DND-41 (cell line): Measurements from ENCODE around the gene MOB4.
"Not testable (repeated sequence)": the region's sequence is repeated elsewhere in the genome, so short reads cannot be mapped to it uniquely, and the experiment has no call there.

Source experiments
- ATAC-seq: fragments of 200-7000 bp; cut with Tn5 transposase; 3 replicates; pipeline ENCODE4 v1.9.1; 2021; ENCODE audit warnings: low read depth; ENCODE audit not compliant: insufficient read depth
- DNase-seq: peaks from one replicate; pipeline ENCODE4 v3.0.0-alpha.2; 2020
- H2AFZ ChIP-seq: 2 replicates; pipeline ENCODE4 v1.6.0; 2012; ENCODE audit warnings: low read depth, low read length
- H3K27ac ChIP-seq: 2 replicates; pipeline ENCODE4 v1.5.1; 2012; ENCODE audit warnings: low read length, inconsistent platforms
- H3K27me3 ChIP-seq: fragments of 200-600 bp; sonication (generic); 2 replicates; pipeline ENCODE4 v1.6.0; 2012; ENCODE audit warnings: low read length, mild to moderate bottlenecking, inconsistent platforms; ENCODE audit not compliant: insufficient read depth, poor library complexity
- H3K36me3 ChIP-seq: 2 replicates; pipeline ENCODE4 v1.5.1; 2012; ENCODE audit warnings: low read length, inconsistent platforms; ENCODE audit not compliant: insufficient read depth
- H3K4me1 ChIP-seq: 2 replicates; pipeline ENCODE4 v1.5.1; 2012; ENCODE audit warnings: mild to moderate bottlenecking, low read length; ENCODE audit not compliant: insufficient read depth
- H3K4me2 ChIP-seq: 2 replicates; pipeline ENCODE4 v1.6.0; 2012; ENCODE audit warnings: mild to moderate bottlenecking, moderate library complexity, low read length, inconsistent platforms; ENCODE audit not compliant: insufficient read depth
- H3K4me3 ChIP-seq, 2 experiments: fragments of 200-600 bp in 1 of 2; shearing (Covaris generic) in 1 of 2; 2 replicates each; pipeline ENCODE4 v1.5.1; 2012 to 2016; ENCODE audit warnings: inconsistent platforms in 2 of 2, low read length in 2 of 2, mild to moderate bottlenecking in 2 of 2, low read depth in 1 of 2, moderate library complexity in 1 of 2
- H3K79me2 ChIP-seq: 2 replicates; pipeline ENCODE4 v1.6.0; 2012; ENCODE audit warnings: low read length, inconsistent platforms; ENCODE audit not compliant: insufficient read depth
- H3K9ac ChIP-seq: 2 replicates; pipeline ENCODE4 v1.6.0; 2012; ENCODE audit warnings: low read depth, mild to moderate bottlenecking, inconsistent platforms, low read length, moderate library complexity
- H3K9me3 ChIP-seq: 2 replicates; pipeline ENCODE4 v1.5.1; 2012; ENCODE audit warnings: low read length, moderate library complexity, mild to moderate bottlenecking, inconsistent platforms; ENCODE audit not compliant: insufficient read depth, severe bottlenecking
- H4K20me1 ChIP-seq: 2 replicates; pipeline ENCODE4 v1.6.0; 2012; ENCODE audit warnings: low read length; ENCODE audit not compliant: insufficient read depth
- EZH2 ChIP-seq: IDR thresholded peaks from 3 replicates; pipeline ENCODE4 v1.6.1; 2012; ENCODE audit warnings: borderline replicate concordance, low read depth, mild to moderate bottlenecking, moderate library complexity, low read length, inconsistent platforms; ENCODE audit not compliant: severe bottlenecking
- TF ChIP-seq, protein P1 (sequence below): IDR thresholded peaks from 2 replicates; pipeline ENCODE4 v1.5.1; 2012; ENCODE audit warnings: borderline replicate concordance, low read length, moderate library complexity, mild to moderate bottlenecking; ENCODE audit not compliant: poor library complexity, severe bottlenecking; ENCODE audit errors: extremely low read depth

MOB4 gene

DNA sequence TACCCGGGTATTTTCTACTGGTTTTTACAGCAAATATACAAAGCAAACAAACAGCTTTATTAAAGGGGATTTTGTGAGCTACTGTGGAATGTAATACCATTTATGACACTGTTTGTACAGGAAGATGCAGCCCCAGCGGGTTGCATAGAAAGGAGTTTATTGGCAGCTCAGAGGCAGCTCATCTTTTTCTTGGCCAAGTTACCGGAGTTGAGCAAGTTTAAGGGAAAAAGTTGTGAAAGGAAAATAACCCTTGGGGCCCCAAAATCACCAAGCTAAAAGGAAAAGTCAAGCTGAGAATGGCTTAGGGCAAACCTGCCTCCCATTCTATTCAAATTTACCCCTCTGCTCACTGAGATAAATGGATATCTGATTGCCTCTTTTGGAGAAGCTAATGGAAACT, 60.8 kb downstream of the MOB4 start:
- Histone ChIP-seq H3K9ac (no peak overlapping the region), H3K36me3 (0 out of 2 replicates have a peak, but pooled peaks cover 3% of the 10 kb centered on the region)

DNA sequence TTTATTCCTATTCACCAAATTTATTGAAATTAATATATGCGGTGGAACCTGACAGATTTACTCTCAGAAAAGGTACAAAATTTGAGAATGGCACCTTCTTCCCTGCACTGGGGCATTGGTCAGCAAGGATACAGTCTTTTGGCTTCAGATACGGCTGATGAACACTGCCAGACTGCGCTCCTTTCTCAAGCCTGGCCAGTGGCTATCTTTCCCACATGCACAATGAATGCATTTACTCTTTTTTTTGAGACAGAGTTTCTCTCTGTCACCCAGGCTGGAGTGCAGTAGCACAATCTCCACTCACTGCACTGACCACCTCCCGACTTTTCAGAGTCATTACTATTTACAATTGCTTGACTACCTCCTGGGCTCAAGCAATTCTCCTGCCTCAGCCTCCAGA, 61.6 kb downstream of the MOB4 start:
- H2AFZ ChIP-seq: no peak overlapping the region
- no peak for ATAC-seq
- TF ChIP-seq, protein P1, sequence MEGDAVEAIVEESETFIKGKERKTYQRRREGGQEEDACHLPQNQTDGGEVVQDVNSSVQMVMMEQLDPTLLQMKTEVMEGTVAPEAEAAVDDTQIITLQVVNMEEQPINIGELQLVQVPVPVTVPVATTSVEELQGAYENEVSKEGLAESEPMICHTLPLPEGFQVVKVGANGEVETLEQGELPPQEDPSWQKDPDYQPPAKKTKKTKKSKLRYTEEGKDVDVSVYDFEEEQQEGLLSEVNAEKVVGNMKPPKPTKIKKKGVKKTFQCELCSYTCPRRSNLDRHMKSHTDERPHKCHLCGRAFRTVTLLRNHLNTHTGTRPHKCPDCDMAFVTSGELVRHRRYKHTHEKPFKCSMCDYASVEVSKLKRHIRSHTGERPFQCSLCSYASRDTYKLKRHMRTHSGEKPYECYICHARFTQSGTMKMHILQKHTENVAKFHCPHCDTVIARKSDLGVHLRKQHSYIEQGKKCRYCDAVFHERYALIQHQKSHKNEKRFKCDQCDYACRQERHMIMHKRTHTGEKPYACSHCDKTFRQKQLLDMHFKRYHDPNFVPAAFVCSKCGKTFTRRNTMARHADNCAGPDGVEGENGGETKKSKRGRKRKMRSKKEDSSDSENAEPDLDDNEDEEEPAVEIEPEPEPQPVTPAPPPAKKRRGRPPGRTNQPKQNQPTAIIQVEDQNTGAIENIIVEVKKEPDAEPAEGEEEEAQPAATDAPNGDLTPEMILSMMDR: no peak
- no peak for TF ChIP-seq EZH2

More for the DNA sequence above, 60.8 kb downstream of the MOB4 start:
- Histone ChIP-seq H2AFZ (no peak overlapping the region), H3K4me2 (no peak overlapping the region), H3K4me1 (no peaks in the 10 kb centered on the region), H3K27ac (no peak overlapping the region), H3K27me3 (no peaks in the 10 kb centered on the region), H4K20me1 (no peaks in the 10 kb centered on the region), H3K9me3 (peaks cover 11% of the 10 kb centered on the region), H3K4me3 (no peak overlapping the region), H3K79me2 (no peaks in the 10 kb centered on the region)
- TF ChIP-seq EZH2: no peak
- TF ChIP-seq, protein P1: no peak
- ATAC-seq (no peak), DNase-seq (no peak)

DNA sequence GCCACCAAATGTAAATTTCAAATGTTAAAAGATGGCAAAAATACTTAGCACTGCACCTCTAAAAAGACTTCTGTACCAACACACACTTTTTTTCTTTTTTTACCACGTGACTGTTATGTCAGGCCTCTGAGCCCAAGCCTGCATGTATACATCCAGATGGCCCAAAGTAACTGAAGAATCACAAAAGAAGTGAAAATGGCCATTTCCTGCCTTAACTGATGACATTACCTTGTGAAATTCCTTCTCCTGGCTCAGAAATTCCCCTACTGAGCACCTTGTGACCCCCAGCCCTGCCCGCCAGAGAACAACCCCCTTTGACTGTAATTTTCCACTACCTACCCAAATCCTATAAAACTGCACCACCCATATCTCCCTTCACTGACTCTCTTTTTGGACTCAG, 62.4 kb downstream of the MOB4 start:
- not testable (repeated sequence) for H2AFZ ChIP-seq, H3K9ac ChIP-seq, H3K9me3 ChIP-seq, H3K36me3 ChIP-seq, H3K27ac ChIP-seq, H3K79me2 ChIP-seq, H3K27me3 ChIP-seq, DNase-seq, H3K4me3 ChIP-seq, H3K4me1 ChIP-seq, ATAC-seq, H4K20me1 ChIP-seq, H3K4me2 ChIP-seq

More for the DNA sequence above, 61.6 kb downstream of the MOB4 start:
- Histone ChIP-seq H3K36me3 (no peaks in the 10 kb centered on the region), H3K9me3 (peaks cover 11% of the 10 kb centered on the region), H3K4me1 (no peaks in the 10 kb centered on the region), H3K9ac (no peak overlapping the region), H3K27me3 (no peaks in the 10 kb centered on the region), H3K79me2 (no peaks in the 10 kb centered on the region), H3K4me3 (no peak overlapping the region), H3K27ac (no peak overlapping the region), H3K4me2 (no peak overlapping the region), H4K20me1 (no peaks in the 10 kb centered on the region)
- DNase-seq: no peak

DNA sequence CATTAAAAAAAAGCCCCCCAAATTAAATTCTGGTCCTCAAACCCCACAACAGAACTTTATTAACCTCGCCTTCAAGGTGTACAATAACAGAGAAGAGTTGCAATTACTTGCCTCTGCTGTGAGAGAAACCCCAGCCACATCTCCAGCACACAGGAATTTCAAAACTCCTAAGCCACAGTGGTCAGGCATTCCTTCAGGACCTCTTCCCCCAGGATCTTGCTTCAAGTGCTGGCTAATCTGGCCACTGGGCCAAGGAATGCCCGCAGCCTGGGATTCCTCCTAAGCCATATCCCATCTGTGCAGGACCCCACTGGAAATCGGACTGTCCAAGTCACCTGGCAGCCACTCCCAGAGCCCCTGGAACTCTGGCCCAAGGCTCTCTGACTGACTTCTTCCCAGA, 64.3 kb downstream of the MOB4 start:
- H4K20me1 ChIP-seq, H3K4me3 ChIP-seq, H3K27me3 ChIP-seq, H3K27ac ChIP-seq, H3K4me2 ChIP-seq, DNase-seq, H3K4me1 ChIP-seq, H3K36me3 ChIP-seq, ATAC-seq, H3K79me2 ChIP-seq, H2AFZ ChIP-seq, H3K9me3 ChIP-seq, H3K9ac ChIP-seq: not testable (repeated sequence)

DNA sequence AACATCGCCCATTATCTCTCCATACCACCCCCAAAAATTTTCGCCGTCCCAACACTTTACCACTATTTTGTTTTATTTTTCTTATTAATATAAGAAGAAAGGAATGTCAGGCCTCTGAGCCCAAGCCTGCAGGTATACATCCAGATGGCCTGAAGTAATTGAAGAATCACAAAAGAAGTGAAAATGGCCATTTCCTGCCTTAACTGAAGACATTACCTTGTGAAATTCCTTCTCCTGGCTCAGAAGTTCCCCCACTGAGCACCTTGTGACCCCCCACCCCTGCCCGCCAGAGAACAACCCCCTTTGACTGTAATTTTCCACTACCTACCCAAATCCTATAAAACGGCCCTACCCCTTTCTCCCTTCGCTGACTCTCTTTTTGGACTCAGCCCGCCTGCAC, 71.4 kb downstream of the MOB4 start:
- H3K27ac ChIP-seq, H4K20me1 ChIP-seq, ATAC-seq, H3K9me3 ChIP-seq, H3K79me2 ChIP-seq, DNase-seq, H2AFZ ChIP-seq, H3K36me3 ChIP-seq, H3K4me2 ChIP-seq, H3K9ac ChIP-seq, H3K27me3 ChIP-seq, H3K4me1 ChIP-seq, H3K4me3 ChIP-seq: not testable (repeated sequence)
